Activated CD4-positive, alpha-beta T cell treated with anti-CD3 and anti-CD28 coated beads, Interleukin-2, amount 10 ng/mL, durations not matched to agents 7 days and 5 days (primary cell): ENCODE results near the gene ZNF324. TPM values are rescaled to one million over a fixed set of nuclear protein-coding genes. Genes with fewer than 3 reads are reported as not detected.
"Not testable (repeated sequence)": the region's sequence is repeated elsewhere in the genome, so short reads cannot be mapped to it uniquely, and the experiment has no call there.

Experiments
- CTCF ChIA-PET: fragments of 350-600 bp; sonication (Branson Sonifier 250); formaldehyde crosslinking; loops from one replicate; lab custom pipeline; 2021; ENCODE audit warnings: antibody characterized with exemption; lab: Charles Lee
- POLR2A ChIA-PET: fragments of 350-600 bp; sonication (Branson Sonifier 250); formaldehyde crosslinking; loops from one replicate; lab custom pipeline; 2021; ENCODE audit warnings: antibody characterized with exemption; lab: Charles Lee
- DNase-seq: peaks from one replicate; pipeline ENCODE4 v3.0.0-alpha.2; 2020
- H3K27ac Mint-ChIP-seq: one replicate; pipeline ENCODE4 v1.8.0; 2021; ENCODE audit warnings: mild to moderate bottlenecking, moderate library complexity, mixed read lengths
- H3K27me3 Mint-ChIP-seq: one replicate; pipeline ENCODE4 v1.8.0; 2021; ENCODE audit warnings: mixed read lengths
- H3K36me3 Mint-ChIP-seq: one replicate; pipeline ENCODE4 v1.8.0; 2021; ENCODE audit warnings: low read depth, mixed read lengths
- H3K4me1 Mint-ChIP-seq: one replicate; pipeline ENCODE4 v1.8.0; 2021; ENCODE audit warnings: mixed read lengths
- H3K4me3 Mint-ChIP-seq: one replicate; pipeline ENCODE4 v1.8.0; 2021; ENCODE audit warnings: mild to moderate bottlenecking, moderate library complexity, mixed read lengths
- H3K9me3 Mint-ChIP-seq: one replicate; pipeline ENCODE4 v1.8.0; 2021; ENCODE audit warnings: mixed read lengths
- total RNA-seq, 2 experiments: library from RNA; stranded (reverse); gene quantifications; one replicate each; pipeline ENCODE4 v1.2.3, GENCODE V29; 2021

ZNF324 gene
- 10 to 100 TPM in 1 of 2 experiments, 1 to 10 TPM in 1; 9.0 to 12.7 TPM for total RNA-seq

DNA sequence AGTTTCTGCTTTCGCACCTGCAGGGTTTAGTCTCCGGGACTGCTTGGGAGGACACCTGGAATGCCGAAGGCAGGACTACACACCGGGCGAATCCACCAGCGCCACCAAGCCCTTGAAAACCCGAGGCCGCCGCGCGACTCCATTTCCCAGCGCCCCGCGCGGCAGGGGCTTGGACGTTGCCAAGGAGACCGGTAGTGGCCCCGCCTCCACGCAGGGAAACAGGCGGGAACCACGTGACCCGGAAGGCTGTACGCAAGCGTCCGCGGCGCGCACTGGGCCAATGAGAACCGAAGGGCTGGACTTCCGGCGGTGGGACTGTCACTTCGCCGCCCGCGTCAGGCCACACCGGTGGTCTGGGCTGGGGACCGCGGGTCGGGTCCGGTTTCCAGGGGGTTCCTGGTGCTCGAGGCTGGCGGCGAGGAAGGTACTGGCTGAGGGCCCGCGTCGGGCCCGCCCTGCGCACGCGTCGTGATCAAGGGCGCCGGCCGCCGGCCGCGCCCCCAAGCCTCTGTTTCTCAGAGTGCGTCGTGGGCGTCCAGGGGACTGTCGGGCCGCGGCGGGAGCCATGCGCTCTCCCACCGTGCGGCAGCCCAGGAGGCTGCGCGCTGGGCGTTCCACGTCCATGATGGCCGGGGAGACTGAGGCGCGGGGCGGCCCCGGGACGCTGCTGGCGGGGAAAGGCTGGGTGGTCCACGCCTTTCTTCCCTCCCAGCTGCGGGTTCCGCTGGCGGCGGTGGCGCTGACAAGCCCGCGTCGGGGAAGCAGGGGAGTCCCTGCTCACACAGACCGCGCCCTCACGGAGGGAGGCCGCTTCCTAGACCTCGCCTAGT lies at the start of gene ZNF324:
ZNF324 (plus strand) TSS at position 321 of the 830 bp plus-strand sequence. CDS start 2,106 bp downstream, outside the sequence.
- ChIA-PET CTCF (no interaction called here), POLR2A (no interaction called here)
- peaks cover 27% of the 10 kb centered on the region for H3K4me1 Mint-ChIP-seq
- DNase-seq: peak; percentile 98
- H3K9me3 Mint-ChIP-seq: no peaks in the 10 kb centered on the region
- H3K36me3 Mint-ChIP-seq: peaks cover 3% of the 10 kb centered on the region
- peak within 1 kb of the TSS; percentile 83 for H3K27ac Mint-ChIP-seq
- peak within 1 kb of the TSS; percentile 81 for H3K4me3 Mint-ChIP-seq
- peaks cover 2% of the 10 kb centered on the region for H3K27me3 Mint-ChIP-seq

DNA sequence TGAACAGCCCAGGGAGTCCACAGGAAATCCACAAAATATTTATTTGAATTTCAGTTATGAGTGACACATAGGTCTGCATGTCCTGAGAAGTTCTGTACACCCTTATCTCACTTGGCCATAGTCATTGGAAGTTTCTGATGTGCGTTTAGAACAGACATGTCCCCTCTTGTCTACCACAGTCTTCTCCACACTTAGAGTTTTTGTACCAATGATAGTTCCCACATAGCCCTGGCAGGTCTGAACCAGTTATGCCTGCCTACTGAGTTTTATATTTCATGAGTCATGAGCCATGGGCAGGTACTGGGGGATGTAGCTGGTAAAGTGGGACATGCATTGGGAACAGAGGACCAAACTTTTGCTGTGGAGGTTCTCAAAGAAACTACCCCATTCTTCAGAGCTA lies 38.3 kb upstream of the ZNF324 start:
- H3K36me3 Mint-ChIP-seq: peaks cover 24% of the 10 kb centered on the region
- ChIA-PET POLR2A (no interaction called here), CTCF (no interaction called here)
- no peak for DNase-seq
- peaks cover 46% of the 10 kb centered on the region for H3K9me3 Mint-ChIP-seq
- H3K27ac Mint-ChIP-seq: no peak overlapping the region
- H3K4me3 Mint-ChIP-seq: no peak overlapping the region
- H3K4me1 Mint-ChIP-seq: no peaks in the 10 kb centered on the region
- no peaks in the 10 kb centered on the region for H3K27me3 Mint-ChIP-seq

- POLR2A ChIA-PET: no interaction called here
- Mint-ChIP-seq H3K4me1 (no peaks in the 10 kb centered on the region), H3K27me3 (no peaks in the 10 kb centered on the region), H3K9me3 (peaks cover 50% of the 10 kb centered on the region), H3K27ac (no peak overlapping the region), H3K36me3 (peaks cover 35% of the 10 kb centered on the region), H3K4me3 (no peak overlapping the region)
- DNase-seq: no peak
- CTCF ChIA-PET: interaction anchor here (0.7 kb wide), 1 partner anchor 22 kb away, joined by 4 read pairs; the partner anchor contains the start of gene ZNF324B
Observed at GRCh38 chr19:58429745-58430144, 37.1 kb upstream of the ZNF324 start.

DNA sequence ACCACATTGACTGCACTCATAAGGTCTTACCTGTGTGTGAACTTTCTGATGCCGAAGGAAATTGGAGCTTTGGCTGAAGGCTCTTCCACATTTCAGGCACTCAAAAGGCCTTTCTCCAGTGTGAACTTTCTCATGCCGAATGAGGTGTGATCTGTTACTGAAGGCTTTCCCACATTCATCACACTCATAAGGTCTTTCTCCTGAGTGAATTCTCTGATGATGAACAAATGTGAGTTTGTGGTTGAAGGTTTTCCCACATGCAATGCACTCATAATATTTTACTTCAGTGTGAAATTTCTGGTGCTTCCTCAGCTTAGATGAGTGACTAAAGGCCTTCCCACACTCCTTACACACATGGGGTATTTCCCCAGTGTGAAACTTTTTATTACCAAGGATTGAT lies 32.7 kb upstream of the ZNF324 start:
- Mint-ChIP-seq H3K27ac (no peak overlapping the region), H3K36me3 (peaks cover 76% of the 10 kb centered on the region), H3K9me3 (peaks cover 69% of the 10 kb centered on the region), H3K27me3 (no peaks in the 10 kb centered on the region), H3K4me3 (no peak overlapping the region), H3K4me1 (peaks cover 10% of the 10 kb centered on the region)
- no peak for DNase-seq
- POLR2A ChIA-PET: no interaction called here
- CTCF ChIA-PET: interaction anchor here (1.0 to 1.2 kb wide), 3 partner anchors 17 to 26 kb away, joined by 3 read pairs; partner anchors contain the start of gene ZNF584

DNA sequence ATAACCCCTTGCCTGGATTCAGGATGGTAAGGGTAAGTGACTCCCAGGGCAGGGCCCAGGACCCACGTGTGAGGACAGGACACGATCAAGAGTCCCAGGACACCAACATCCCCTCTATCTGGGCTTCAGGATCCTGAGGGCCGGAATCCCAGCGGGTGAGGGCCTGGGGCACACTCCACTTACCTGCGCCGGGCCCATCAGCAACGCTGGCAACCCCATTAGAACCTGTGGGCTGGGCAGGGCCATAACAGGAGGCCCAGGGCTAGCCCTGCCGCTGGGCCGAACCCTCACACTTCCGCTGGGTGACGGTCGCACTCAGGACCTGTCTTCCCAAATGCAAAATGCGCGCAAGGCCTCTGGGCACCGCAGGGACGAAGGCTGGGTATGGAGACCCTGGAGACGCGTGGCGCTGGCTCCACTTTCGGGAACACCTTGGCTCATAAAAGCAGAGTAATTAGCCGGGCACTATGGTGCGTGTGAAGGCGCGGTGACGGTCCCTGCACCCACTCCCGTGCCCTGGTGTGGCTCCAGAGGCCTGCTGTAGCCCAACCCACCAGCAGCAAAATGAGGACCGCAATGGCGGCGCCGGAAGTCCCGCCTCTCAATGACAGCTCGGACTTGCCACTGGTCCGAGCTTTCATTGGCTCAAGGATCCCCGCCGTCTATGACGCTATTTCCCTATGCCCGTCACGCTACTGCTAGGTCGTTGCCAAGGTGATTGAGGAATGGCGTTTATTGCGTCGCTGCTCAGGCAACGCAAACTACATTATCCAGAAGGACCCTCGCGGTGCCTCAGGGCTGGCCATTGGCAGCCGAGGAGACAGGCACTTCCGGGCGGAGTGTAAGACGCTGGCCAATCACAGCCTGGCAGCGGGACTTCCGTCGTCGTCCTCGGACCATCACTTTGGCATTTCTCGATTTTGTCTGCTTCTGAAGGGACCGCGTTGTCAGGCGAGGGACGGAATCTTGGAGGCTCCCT lies 27.0 kb upstream of the ZNF324 start, which contains the start of gene ZNF132:
ZNF132 (minus strand) TSS at position 578 of the 979 bp plus-strand sequence; CDS start at position 246, 332 bp downstream.
- Mint-ChIP-seq H3K27ac (peak within 1 kb of the TSS; percentile 93), H3K27me3 (no peaks in the 10 kb centered on the region), H3K4me1 (peaks cover 30% of the 10 kb centered on the region), H3K9me3 (peaks cover 45% of the 10 kb centered on the region), H3K36me3 (peaks cover 59% of the 10 kb centered on the region), H3K4me3 (peak within 1 kb of the TSS; percentile 95)
- peak; percentile 97 for DNase-seq
- ChIA-PET POLR2A (interaction anchor here (0.6 kb wide), 1 partner anchor 60 kb away, joined by 4 read pairs; no protein-coding TSS in a partner anchor), CTCF (interaction anchor here (0.6 kb wide), 1 partner anchor 51 kb away, joined by 3 read pairs; no protein-coding TSS in a partner anchor)

DNA sequence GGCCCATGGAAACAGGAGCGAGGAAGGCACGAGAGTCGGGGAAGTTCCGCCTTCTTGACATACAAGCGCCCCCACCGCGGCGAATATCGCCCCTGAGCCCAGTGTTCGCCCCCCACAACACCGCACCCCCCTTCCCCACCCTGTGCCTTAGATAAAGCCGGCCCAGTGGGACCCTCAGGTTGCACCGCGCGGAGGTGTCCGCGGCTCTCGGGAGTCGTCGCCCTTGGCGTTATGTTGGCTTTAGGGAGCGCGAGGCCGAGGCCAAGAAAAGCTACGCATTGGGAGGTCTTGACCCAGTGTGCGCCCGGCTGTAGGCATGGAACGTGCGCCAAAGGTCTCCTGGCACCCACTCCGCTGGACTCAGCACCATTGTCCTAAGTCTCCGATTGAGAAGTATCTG lies 26.3 kb upstream of the ZNF324 start:
- POLR2A ChIA-PET: interaction anchor here (0.6 kb wide), 1 partner anchor 59 kb away, joined by 4 read pairs; no protein-coding TSS in a partner anchor
- Mint-ChIP-seq H3K36me3 (peaks cover 52% of the 10 kb centered on the region), H3K9me3 (peaks cover 40% of the 10 kb centered on the region)

GRCh38 chr19:58442986-58443385 lies 23.9 kb upstream of the ZNF324 start:
- DNase-seq, H3K27ac Mint-ChIP-seq, H3K4me3 Mint-ChIP-seq, H3K27me3 Mint-ChIP-seq, POLR2A ChIA-PET: not testable (repeated sequence)
- CTCF ChIA-PET: interaction anchor here (1.0 kb wide), 2 partner anchors 9 to 35 kb away, joined by 4 to 5 read pairs; partner anchors contain the start of genes ZNF324B and ZNF584
- Mint-ChIP-seq H3K4me1 (peaks cover 27% of the 10 kb centered on the region), H3K9me3 (peaks cover 24% of the 10 kb centered on the region), H3K36me3 (peaks cover 28% of the 10 kb centered on the region)

More for the DNA sequence above, 26.3 kb upstream of the ZNF324 start:
- H3K27ac Mint-ChIP-seq: peak overlapping the region; percentile 93
- peak overlapping the region; percentile 95 for H3K4me3 Mint-ChIP-seq
- DNase-seq: no peak
- no peaks in the 10 kb centered on the region for H3K27me3 Mint-ChIP-seq
- peaks cover 30% of the 10 kb centered on the region for H3K4me1 Mint-ChIP-seq
- CTCF ChIA-PET: no interaction called here

- H3K4me3 Mint-ChIP-seq, DNase-seq, POLR2A ChIA-PET, H3K27me3 Mint-ChIP-seq, H3K36me3 Mint-ChIP-seq, H3K27ac Mint-ChIP-seq: not testable (repeated sequence)
- CTCF ChIA-PET: interaction anchor here (0.6 to 1.7 kb wide), 2 partner anchors 7 to 70 kb away, joined by 3 read pairs; no protein-coding TSS in a partner anchor
- Mint-ChIP-seq H3K9me3 (peaks cover 11% of the 10 kb centered on the region), H3K4me1 (peaks cover 25% of the 10 kb centered on the region)
Observed at GRCh38 chr19:58448860-58449259, 18.0 kb upstream of the ZNF324 start.

GRCh38 chr19:58449980-58450379 lies 16.9 kb upstream of the ZNF324 start:
- H3K36me3 Mint-ChIP-seq, H3K4me3 Mint-ChIP-seq, POLR2A ChIA-PET, H3K27ac Mint-ChIP-seq, H3K27me3 Mint-ChIP-seq, DNase-seq: not testable (repeated sequence)
- CTCF ChIA-PET: interaction anchor here (0.7 to 1.7 kb wide), 3 partner anchors 8 to 16 kb away, joined by 3 to 4 read pairs (median 3); no protein-coding TSS in a partner anchor
- Mint-ChIP-seq H3K9me3 (peaks cover 11% of the 10 kb centered on the region), H3K4me1 (peaks cover 25% of the 10 kb centered on the region)

DNA sequence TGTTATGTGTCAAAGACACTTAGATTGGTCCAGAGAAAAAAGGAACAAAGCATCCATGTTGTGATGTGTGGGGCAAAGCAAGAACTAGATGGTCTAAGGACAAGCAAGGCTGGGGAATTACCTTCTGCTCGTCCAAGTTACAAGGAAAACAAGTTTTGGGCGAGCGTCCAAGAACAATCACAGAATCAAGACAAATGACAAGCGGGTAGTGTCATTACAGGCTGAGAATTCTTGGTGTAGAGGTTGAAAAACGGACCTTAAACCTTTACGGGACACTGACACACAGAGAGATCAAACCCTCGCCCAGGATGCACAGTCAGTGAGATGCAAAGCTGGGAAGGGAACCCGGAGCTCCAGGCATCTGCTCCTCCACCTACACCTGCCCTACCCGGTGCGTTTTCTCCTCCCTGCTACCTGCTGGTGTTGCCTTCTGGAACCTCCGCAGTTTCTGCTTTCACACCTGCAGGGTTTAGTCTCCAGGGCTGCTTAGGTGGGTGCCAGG lies 16.0 kb upstream of the ZNF324 start:
- POLR2A ChIA-PET: no interaction called here
- Mint-ChIP-seq H3K36me3 (peaks cover 7% of the 10 kb centered on the region), H3K27ac (peak overlapping the region; percentile 3), H3K9me3 (peaks cover 11% of the 10 kb centered on the region), H3K4me1 (peaks cover 25% of the 10 kb centered on the region), H3K27me3 (peaks cover 6% of the 10 kb centered on the region), H3K4me3 (peak overlapping the region; percentile 78)
- CTCF ChIA-PET: interaction anchor here (0.5 to 1.3 kb wide), 5 partner anchors 8 to 187 kb away, joined by 3 to 5 read pairs (median 4); no protein-coding TSS in a partner anchor
- DNase-seq: no peak

DNA sequence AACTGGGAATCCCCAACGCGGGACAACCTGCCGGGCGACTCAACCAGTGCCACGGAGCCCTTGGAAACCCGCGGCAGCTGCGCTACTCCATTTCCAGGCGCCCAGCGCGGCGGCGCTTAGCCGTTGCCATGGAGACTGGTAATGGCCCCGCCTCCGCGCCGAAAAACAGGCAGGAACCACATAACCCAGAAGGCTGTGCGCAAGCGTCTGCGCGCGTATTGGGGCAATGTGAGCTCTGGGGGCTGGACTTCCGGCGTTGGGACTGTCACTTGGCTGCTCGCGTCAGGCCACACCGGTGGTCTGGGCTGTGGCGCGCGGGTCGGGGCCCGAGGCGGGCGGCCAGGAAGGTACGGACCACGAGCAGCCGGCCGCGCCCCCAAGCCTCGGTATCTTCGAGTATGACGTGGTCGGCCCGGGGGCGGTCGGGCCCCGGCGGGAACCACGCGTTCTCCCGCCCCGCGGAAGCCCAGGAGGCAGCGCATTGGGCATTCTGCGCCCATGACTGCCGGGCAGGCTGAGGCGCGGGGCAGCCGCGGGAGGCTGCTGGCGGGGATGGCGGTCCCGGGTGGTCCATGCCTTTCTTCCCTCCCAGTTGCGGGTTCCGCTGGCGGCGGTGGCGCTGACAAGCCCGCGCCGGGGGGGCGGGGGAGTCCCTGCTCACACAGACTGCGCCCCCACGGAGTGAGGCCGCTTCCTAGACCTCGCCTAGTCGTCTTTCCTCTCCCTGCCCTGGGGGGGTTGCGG lies 15.3 kb upstream of the ZNF324 start, which contains the start of gene ZNF324B:
ZNF324B (plus strand) TSS at position 265 of the 744 bp plus-strand sequence. CDS start 2,080 bp downstream, outside the sequence.
- Mint-ChIP-seq H3K27ac (peak within 1 kb of the TSS; percentile 63), H3K36me3 (peaks cover 8% of the 10 kb centered on the region), H3K27me3 (peaks cover 6% of the 10 kb centered on the region), H3K4me3 (peak within 1 kb of the TSS; percentile 78), H3K9me3 (peaks cover 11% of the 10 kb centered on the region), H3K4me1 (peaks cover 25% of the 10 kb centered on the region)
- DNase-seq: peak; percentile 97
- ChIA-PET POLR2A (no interaction called here), CTCF (interaction anchor here (0.5 to 1.3 kb wide), 4 partner anchors 9 to 187 kb away, joined by 3 to 5 read pairs (median 4); no protein-coding TSS in a partner anchor)
